ENCODE results near the gene KCNH1. TPM values are rescaled to one million over a fixed set of nuclear protein-coding genes. Genes with fewer than 3 reads are reported as not detected.

KCNH1 gene
- total RNA-seq, 1 experiment from 2014 or later = not detected

- H4K20me1 ChIP-seq (ENCODE audit: insufficient read depth) = no peaks in the 10 kb centered on the region
- H3K4me2 ChIP-seq (ENCODE audit: low read length) = no peak overlapping the region
- H3K4me3 ChIP-seq (replicated peaks in 1 of 2; ENCODE audit: low read depth in 1 of 2, low read length in 2 of 2) = no peak overlapping the region
- H3K4me1 ChIP-seq (ENCODE audit: control insufficient read depth in 1 of 2, insufficient read depth in 2 of 2, low read length in 2 of 2) = no peaks in the 10 kb centered on the region
- H3K79me2 ChIP-seq (ENCODE audit: insufficient read depth, low read length) = no peaks in the 10 kb centered on the region
- H3K27me3 ChIP-seq (ENCODE audit: insufficient read depth, low read length) = peaks cover 22% of the 10 kb centered on the region
- no peak overlapping the region for H3K9ac ChIP-seq (ENCODE audit: low read length)
- no peaks in the 10 kb centered on the region for H3K36me3 ChIP-seq (ENCODE audit: control insufficient read depth in 1 of 2, insufficient read depth in 2 of 2, low read length in 2 of 2)
- H3K27ac ChIP-seq (ENCODE audit: low read depth, low read length) = no peak overlapping the region
- no peaks in the 10 kb centered on the region for H3K9me3 ChIP-seq (ENCODE audit: control insufficient read depth in 1 of 2, insufficient read depth in 1 of 2, low read depth in 1 of 2, low read length in 2 of 2)
- ChIA-PET CTCF (no interaction called here), RAD21 (ENCODE audit: low non-redundant PET in 1 of 2, low total read pairs in 2 of 2, uncharacterized antibody in 2 of 2, unreplicated experiment in 2 of 2) (no interaction called here), POLR2A (no interaction called here)
- H2AFZ ChIP-seq (ENCODE audit: low read depth, low read length, poor library complexity, severe bottlenecking) = no peak overlapping the region
- H3K9me2 ChIP-seq (ENCODE audit: insufficient read depth) = no peaks in the 10 kb centered on the region
- no peak for DNase-seq (ENCODE audit: low read depth, low spot score)
- ATAC-seq = no peak
- intact Hi-C loops (cut with micrococcal nuclease) = no loop called here
- TF ChIP-seq RAD21 (IDR thresholded peaks at IDR 0.05; ENCODE audit: low read depth) (no peak), CBX3 (IDR thresholded peaks at IDR 0.05; ENCODE audit: low read depth) (no peak), SRF (IDR thresholded peaks at IDR 0.05; ENCODE audit: low read depth) (no peak), CEBPB (IDR thresholded peaks at IDR 0.05; ENCODE audit: low read depth) (no peak), ZFX (IDR thresholded peaks at IDR 0.05) (no peak), CTCF (IDR thresholded peaks at IDR 0.05 in 2 of 3, conservative IDR thresholded peaks at IDR 0.05 in 1 of 3; ENCODE audit: borderline replicate concordance in 1 of 3, insufficient read depth in 1 of 3, low read depth in 2 of 3, low read length in 2 of 3) (no peak), EZH2phosphoT487 (IDR thresholded peaks at IDR 0.05; ENCODE audit: borderline replicate concordance) (no peak), ELF1 (IDR thresholded peaks at IDR 0.05; ENCODE audit: borderline replicate concordance, low read depth) (no peak), TCF7L2 (IDR thresholded peaks at IDR 0.05; ENCODE audit: borderline replicate concordance, extremely low read depth, insufficient read depth, insufficient read length) (no peak), EZH2 (IDR thresholded peaks at IDR 0.05) (no peak), FOSL1 (IDR thresholded peaks at IDR 0.05; ENCODE audit: low read depth) (no peak)
- TF ChIP-seq, protein P1, sequence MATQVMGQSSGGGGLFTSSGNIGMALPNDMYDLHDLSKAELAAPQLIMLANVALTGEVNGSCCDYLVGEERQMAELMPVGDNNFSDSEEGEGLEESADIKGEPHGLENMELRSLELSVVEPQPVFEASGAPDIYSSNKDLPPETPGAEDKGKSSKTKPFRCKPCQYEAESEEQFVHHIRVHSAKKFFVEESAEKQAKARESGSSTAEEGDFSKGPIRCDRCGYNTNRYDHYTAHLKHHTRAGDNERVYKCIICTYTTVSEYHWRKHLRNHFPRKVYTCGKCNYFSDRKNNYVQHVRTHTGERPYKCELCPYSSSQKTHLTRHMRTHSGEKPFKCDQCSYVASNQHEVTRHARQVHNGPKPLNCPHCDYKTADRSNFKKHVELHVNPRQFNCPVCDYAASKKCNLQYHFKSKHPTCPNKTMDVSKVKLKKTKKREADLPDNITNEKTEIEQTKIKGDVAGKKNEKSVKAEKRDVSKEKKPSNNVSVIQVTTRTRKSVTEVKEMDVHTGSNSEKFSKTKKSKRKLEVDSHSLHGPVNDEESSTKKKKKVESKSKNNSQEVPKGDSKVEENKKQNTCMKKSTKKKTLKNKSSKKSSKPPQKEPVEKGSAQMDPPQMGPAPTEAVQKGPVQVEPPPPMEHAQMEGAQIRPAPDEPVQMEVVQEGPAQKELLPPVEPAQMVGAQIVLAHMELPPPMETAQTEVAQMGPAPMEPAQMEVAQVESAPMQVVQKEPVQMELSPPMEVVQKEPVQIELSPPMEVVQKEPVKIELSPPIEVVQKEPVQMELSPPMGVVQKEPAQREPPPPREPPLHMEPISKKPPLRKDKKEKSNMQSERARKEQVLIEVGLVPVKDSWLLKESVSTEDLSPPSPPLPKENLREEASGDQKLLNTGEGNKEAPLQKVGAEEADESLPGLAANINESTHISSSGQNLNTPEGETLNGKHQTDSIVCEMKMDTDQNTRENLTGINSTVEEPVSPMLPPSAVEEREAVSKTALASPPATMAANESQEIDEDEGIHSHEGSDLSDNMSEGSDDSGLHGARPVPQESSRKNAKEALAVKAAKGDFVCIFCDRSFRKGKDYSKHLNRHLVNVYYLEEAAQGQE (IDR thresholded peaks at IDR 0.05; ENCODE audit: low read depth) = no peak
- TF ChIP-seq, protein P2, sequence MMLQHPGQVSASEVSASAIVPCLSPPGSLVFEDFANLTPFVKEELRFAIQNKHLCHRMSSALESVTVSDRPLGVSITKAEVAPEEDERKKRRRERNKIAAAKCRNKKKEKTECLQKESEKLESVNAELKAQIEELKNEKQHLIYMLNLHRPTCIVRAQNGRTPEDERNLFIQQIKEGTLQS (IDR thresholded peaks at IDR 0.05) = no peak
- TF ChIP-seq, protein P3, sequence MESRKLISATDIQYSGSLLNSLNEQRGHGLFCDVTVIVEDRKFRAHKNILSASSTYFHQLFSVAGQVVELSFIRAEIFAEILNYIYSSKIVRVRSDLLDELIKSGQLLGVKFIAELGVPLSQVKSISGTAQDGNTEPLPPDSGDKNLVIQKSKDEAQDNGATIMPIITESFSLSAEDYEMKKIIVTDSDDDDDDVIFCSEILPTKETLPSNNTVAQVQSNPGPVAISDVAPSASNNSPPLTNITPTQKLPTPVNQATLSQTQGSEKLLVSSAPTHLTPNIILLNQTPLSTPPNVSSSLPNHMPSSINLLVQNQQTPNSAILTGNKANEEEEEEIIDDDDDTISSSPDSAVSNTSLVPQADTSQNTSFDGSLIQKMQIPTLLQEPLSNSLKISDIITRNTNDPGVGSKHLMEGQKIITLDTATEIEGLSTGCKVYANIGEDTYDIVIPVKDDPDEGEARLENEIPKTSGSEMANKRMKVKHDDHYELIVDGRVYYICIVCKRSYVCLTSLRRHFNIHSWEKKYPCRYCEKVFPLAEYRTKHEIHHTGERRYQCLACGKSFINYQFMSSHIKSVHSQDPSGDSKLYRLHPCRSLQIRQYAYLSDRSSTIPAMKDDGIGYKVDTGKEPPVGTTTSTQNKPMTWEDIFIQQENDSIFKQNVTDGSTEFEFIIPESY (IDR thresholded peaks at IDR 0.05; ENCODE audit: extremely low read depth, insufficient replicate concordance, low read length) = no peak
- BruUV-seq (replicated peaks) = no TSS peak
Observed at GRCh38 chr1:210769473-210769872, 364.5 kb downstream of the KCNH1 start.

Data from HCT116 (cell line).